Suprapubic skin (tissue), 3 donors: ENCODE results near the gene CMPK1.

Source experiments
- POLR2AphosphoS5 ChIP-seq, 3 donors: sonication (generic); formaldehyde crosslinking; IDR thresholded peaks; one replicate each; pipeline ENCODE4 v1.6.1; 2017; ENCODE audit warnings: antibody characterized with exemption in 3 of 3
- TF ChIP-seq, protein P1 (sequence below), 2 donors: fragments of 200-600 bp in 1 of 2; fragments of 450-650 bp in 1 of 2; sonication (generic) in 1 of 2; IDR thresholded peaks; one replicate each; pipeline ENCODE4 v1.5.1; 2016 to 2019; ENCODE audit warnings: antibody characterized with exemption in 2 of 2, mild to moderate bottlenecking in 1 of 2, moderate library complexity in 1 of 2

DNA sequence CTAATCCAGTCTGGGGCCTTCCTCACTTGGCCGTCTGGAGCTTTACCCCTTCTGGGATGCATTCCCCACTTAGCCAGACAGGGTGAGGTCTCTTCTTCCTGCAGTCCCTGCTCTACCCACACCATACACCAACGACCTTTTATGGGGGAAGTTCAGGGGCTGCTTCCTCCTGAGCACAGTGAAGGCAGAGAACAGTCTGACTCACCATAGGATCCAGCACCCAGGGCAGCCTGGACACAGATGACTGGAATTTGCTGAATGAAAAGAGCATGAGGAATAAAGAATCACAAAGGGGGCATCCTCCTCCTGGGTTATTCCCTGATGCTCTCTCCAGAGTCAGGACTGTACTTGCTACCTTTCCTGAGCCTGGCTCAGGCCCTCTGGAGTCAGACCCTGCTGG is 77.8 kb downstream of the CMPK1 start:
- TF ChIP-seq POLR2AphosphoS5 (IDR thresholded peaks at IDR 0.05), result no peak
- TF ChIP-seq, protein P1, sequence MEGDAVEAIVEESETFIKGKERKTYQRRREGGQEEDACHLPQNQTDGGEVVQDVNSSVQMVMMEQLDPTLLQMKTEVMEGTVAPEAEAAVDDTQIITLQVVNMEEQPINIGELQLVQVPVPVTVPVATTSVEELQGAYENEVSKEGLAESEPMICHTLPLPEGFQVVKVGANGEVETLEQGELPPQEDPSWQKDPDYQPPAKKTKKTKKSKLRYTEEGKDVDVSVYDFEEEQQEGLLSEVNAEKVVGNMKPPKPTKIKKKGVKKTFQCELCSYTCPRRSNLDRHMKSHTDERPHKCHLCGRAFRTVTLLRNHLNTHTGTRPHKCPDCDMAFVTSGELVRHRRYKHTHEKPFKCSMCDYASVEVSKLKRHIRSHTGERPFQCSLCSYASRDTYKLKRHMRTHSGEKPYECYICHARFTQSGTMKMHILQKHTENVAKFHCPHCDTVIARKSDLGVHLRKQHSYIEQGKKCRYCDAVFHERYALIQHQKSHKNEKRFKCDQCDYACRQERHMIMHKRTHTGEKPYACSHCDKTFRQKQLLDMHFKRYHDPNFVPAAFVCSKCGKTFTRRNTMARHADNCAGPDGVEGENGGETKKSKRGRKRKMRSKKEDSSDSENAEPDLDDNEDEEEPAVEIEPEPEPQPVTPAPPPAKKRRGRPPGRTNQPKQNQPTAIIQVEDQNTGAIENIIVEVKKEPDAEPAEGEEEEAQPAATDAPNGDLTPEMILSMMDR (IDR thresholded peaks at IDR 0.05), result no peak
